Endothelial cell (in vitro differentiated cells): ENCODE measurements around the gene CCDC38. TPM values are rescaled to one million over a fixed set of nuclear protein-coding genes. Genes with fewer than 3 reads are reported as not detected.
"Not testable (repeated sequence)": the region's sequence is repeated elsewhere in the genome, so short reads cannot be mapped to it uniquely, and the experiment has no call there.

Source experiments
- DNase-seq: peaks from one replicate; pipeline ENCODE4 v3.0.0; 2021; ENCODE audit warnings: low spot score
- H3K27ac Mint-ChIP-seq: one replicate; pipeline ENCODE4 v1.8.0; 2021; ENCODE audit warnings: mixed read lengths, inconsistent platforms; ENCODE audit not compliant: unreplicated experiment
- H3K27me3 Mint-ChIP-seq: one replicate; pipeline ENCODE4 v1.8.0; 2021; ENCODE audit warnings: mild to moderate bottlenecking, moderate library complexity, mixed read lengths, inconsistent platforms; ENCODE audit not compliant: unreplicated experiment
- H3K36me3 Mint-ChIP-seq: one replicate; pipeline ENCODE4 v1.8.0; 2021; ENCODE audit warnings: mild to moderate bottlenecking, low read depth, mixed read lengths, inconsistent platforms; ENCODE audit not compliant: unreplicated experiment
- H3K4me1 Mint-ChIP-seq: one replicate; pipeline ENCODE4 v1.8.0; 2021; ENCODE audit warnings: mild to moderate bottlenecking, mixed read lengths, inconsistent platforms; ENCODE audit not compliant: unreplicated experiment
- H3K4me3 Mint-ChIP-seq: one replicate; pipeline ENCODE4 v1.8.0; 2021; ENCODE audit warnings: mild to moderate bottlenecking, mixed read lengths, inconsistent platforms; ENCODE audit not compliant: unreplicated experiment
- H3K9me3 Mint-ChIP-seq: one replicate; pipeline ENCODE4 v1.8.0; 2021; ENCODE audit warnings: mixed read lengths, inconsistent platforms; ENCODE audit not compliant: unreplicated experiment
- CTCF ChIP-seq: fragments of 200-600 bp; sonication (generic); IDR thresholded peaks from one replicate; pipeline ENCODE4 v1.5.0; 2021; ENCODE audit warnings: antibody characterized with exemption; ENCODE audit not compliant: unreplicated experiment
- total RNA-seq: library from RNA; stranded (reverse); fragmentation: NEBNext Ultra II Directional; extraction: Animal tissue kit (Norgen Biotek cat#: 25700); gene quantifications from one replicate; pipeline ENCODE4 v1.2.1, GENCODE V29; 2021; ENCODE audit not compliant: unreplicated experiment

Gene CCDC38
- total RNA-seq, 1 donor from 2014 or later: not detected

- Mint-ChIP-seq H3K27ac (no peak overlapping the region), H3K36me3 (no peaks in the 10 kb centered on the region), H3K27me3 (peaks cover 2% of the 10 kb centered on the region), H3K9me3 (no peaks in the 10 kb centered on the region), H3K4me3 (no peak overlapping the region), H3K4me1 (peaks cover 13% of the 10 kb centered on the region)
- DNase-seq: peak; percentile 16
- TF ChIP-seq CTCF: no peak
Observed at GRCh38 chr12:95848575-95849388, 93.6 kb downstream of the CCDC38 start.

- not testable (repeated sequence) for H3K9me3 Mint-ChIP-seq, H3K27ac Mint-ChIP-seq, DNase-seq, H3K4me1 Mint-ChIP-seq, H3K36me3 Mint-ChIP-seq, H3K27me3 Mint-ChIP-seq
- peak overlapping the region; percentile 72 for H3K4me3 Mint-ChIP-seq
Observed at GRCh38 chr12:95842426-95842825, 100.0 kb downstream of the CCDC38 start.

- Mint-ChIP-seq H3K4me3 (no peak overlapping the region), H3K9me3 (no peaks in the 10 kb centered on the region), H3K27ac (no peak overlapping the region), H3K27me3 (peaks cover 5% of the 10 kb centered on the region), H3K36me3 (no peaks in the 10 kb centered on the region), H3K4me1 (no peaks in the 10 kb centered on the region)
- no peak for DNase-seq
- TF ChIP-seq CTCF: no peak
Observed at GRCh38 chr12:95838125-95838524, 104.3 kb downstream of the CCDC38 start.

GRCh38 chr12:95837240-95838038 is 105.0 kb downstream of the CCDC38 start:
- H3K36me3 Mint-ChIP-seq: no peaks in the 10 kb centered on the region
- TF ChIP-seq CTCF: no peak
- H3K4me3 Mint-ChIP-seq: no peak overlapping the region
- no peak for DNase-seq
- no peak overlapping the region for H3K27ac Mint-ChIP-seq
- no peaks in the 10 kb centered on the region for H3K4me1 Mint-ChIP-seq
- H3K9me3 Mint-ChIP-seq: no peaks in the 10 kb centered on the region
- H3K27me3 Mint-ChIP-seq: peaks cover 5% of the 10 kb centered on the region

GRCh38 chr12:95836630-95837239 is 105.7 kb downstream of the CCDC38 start:
- H3K27me3 Mint-ChIP-seq: peaks cover 5% of the 10 kb centered on the region
- TF ChIP-seq CTCF: no peak
- no peak overlapping the region for H3K27ac Mint-ChIP-seq
- H3K9me3 Mint-ChIP-seq: no peaks in the 10 kb centered on the region
- H3K4me3 Mint-ChIP-seq: no peak overlapping the region
- no peaks in the 10 kb centered on the region for H3K4me1 Mint-ChIP-seq
- no peak for DNase-seq
- H3K36me3 Mint-ChIP-seq: no peaks in the 10 kb centered on the region
